ENCODE measurements around the gene C2orf76.

Gene C2orf76

GRCh38 chr2:119338272-119338671 is 28.4 kb downstream of the C2orf76 start:
- H3K27me3 ChIP-seq (ENCODE audit: insufficient read depth, low read depth, severe bottlenecking), result no peaks in the 10 kb centered on the region
- H3K27ac ChIP-seq, result no peak overlapping the region
- H3K36me3 ChIP-seq, result no peaks in the 10 kb centered on the region
- no peak for DNase-seq
- H3K9me3 ChIP-seq (ENCODE audit: severe bottlenecking), result no peaks in the 10 kb centered on the region
- no peak for TF ChIP-seq CTCF (IDR thresholded peaks at IDR 0.05; ENCODE audit: low read depth, low read length)
- H3K4me3 ChIP-seq (ENCODE audit: low read depth, low read length), result no peak overlapping the region

GRCh38 chr2:119337749-119338148 is 28.9 kb downstream of the C2orf76 start:
- no peak overlapping the region for H3K27ac ChIP-seq
- H3K9me3 ChIP-seq (ENCODE audit: severe bottlenecking), result no peaks in the 10 kb centered on the region
- no peak for DNase-seq
- TF ChIP-seq CTCF (IDR thresholded peaks at IDR 0.05; ENCODE audit: low read depth, low read length), result no peak
- H3K27me3 ChIP-seq (ENCODE audit: insufficient read depth, low read depth, severe bottlenecking), result no peaks in the 10 kb centered on the region
- no peaks in the 10 kb centered on the region for H3K36me3 ChIP-seq
- H3K4me3 ChIP-seq (ENCODE audit: low read depth, low read length), result no peak overlapping the region

- no peak for DNase-seq
- no peak overlapping the region for H3K4me3 ChIP-seq (ENCODE audit: low read depth, low read length)
- H3K36me3 ChIP-seq, result no peaks in the 10 kb centered on the region
- H3K27me3 ChIP-seq (ENCODE audit: insufficient read depth, low read depth, severe bottlenecking), result no peaks in the 10 kb centered on the region
- no peak for TF ChIP-seq CTCF (IDR thresholded peaks at IDR 0.05; ENCODE audit: low read depth, low read length)
- no peaks in the 10 kb centered on the region for H3K9me3 ChIP-seq (ENCODE audit: severe bottlenecking)
- H3K27ac ChIP-seq, result no peak overlapping the region
Observed at GRCh38 chr2:119333833-119334232, 32.8 kb downstream of the C2orf76 start.

- H3K27me3 ChIP-seq (ENCODE audit: insufficient read depth, low read depth, severe bottlenecking), result no peaks in the 10 kb centered on the region
- TF ChIP-seq CTCF (IDR thresholded peaks at IDR 0.05; ENCODE audit: low read depth, low read length), result no peak
- H3K27ac ChIP-seq, result no peak overlapping the region
- H3K4me3 ChIP-seq (ENCODE audit: low read depth, low read length), result no peak overlapping the region
- no peaks in the 10 kb centered on the region for H3K36me3 ChIP-seq
- H3K9me3 ChIP-seq (ENCODE audit: severe bottlenecking), result no peaks in the 10 kb centered on the region
- DNase-seq, result no peak
Observed at GRCh38 chr2:119333360-119333759, 33.3 kb downstream of the C2orf76 start.

GRCh38 chr2:119332953-119333352 is 33.7 kb downstream of the C2orf76 start:
- H3K36me3 ChIP-seq, result no peaks in the 10 kb centered on the region
- H3K27me3 ChIP-seq (ENCODE audit: insufficient read depth, low read depth, severe bottlenecking), result no peaks in the 10 kb centered on the region
- no peak for TF ChIP-seq CTCF (IDR thresholded peaks at IDR 0.05; ENCODE audit: low read depth, low read length)
- H3K4me3 ChIP-seq (ENCODE audit: low read depth, low read length), result no peak overlapping the region
- DNase-seq, result no peak
- no peaks in the 10 kb centered on the region for H3K9me3 ChIP-seq (ENCODE audit: severe bottlenecking)
- H3K27ac ChIP-seq, result no peak overlapping the region

GRCh38 chr2:119327431-119327830 is 39.2 kb downstream of the C2orf76 start:
- Histone ChIP-seq H3K27ac (no peak overlapping the region), H3K9me3 (ENCODE audit: severe bottlenecking) (no peaks in the 10 kb centered on the region), H3K36me3 (no peaks in the 10 kb centered on the region), H3K4me3 (ENCODE audit: low read depth, low read length) (no peak overlapping the region), H3K27me3 (ENCODE audit: insufficient read depth, low read depth, severe bottlenecking) (no peaks in the 10 kb centered on the region)
- DNase-seq, result no peak
- TF ChIP-seq CTCF (IDR thresholded peaks at IDR 0.05; ENCODE audit: low read depth, low read length), result no peak
